ENCODE measurements around the gene TMEM87B. TPM values are rescaled to one million over a fixed set of nuclear protein-coding genes. Genes with fewer than 3 reads are reported as not detected.
"Not testable (repeated sequence)": the region's sequence is repeated elsewhere in the genome, so short reads cannot be mapped to it uniquely, and the experiment has no call there.

TMEM87B gene
- total and polyA plus RNA-seq, 7 donors: 10.2 to 36.7 (median 19.7) TPM

DNA sequence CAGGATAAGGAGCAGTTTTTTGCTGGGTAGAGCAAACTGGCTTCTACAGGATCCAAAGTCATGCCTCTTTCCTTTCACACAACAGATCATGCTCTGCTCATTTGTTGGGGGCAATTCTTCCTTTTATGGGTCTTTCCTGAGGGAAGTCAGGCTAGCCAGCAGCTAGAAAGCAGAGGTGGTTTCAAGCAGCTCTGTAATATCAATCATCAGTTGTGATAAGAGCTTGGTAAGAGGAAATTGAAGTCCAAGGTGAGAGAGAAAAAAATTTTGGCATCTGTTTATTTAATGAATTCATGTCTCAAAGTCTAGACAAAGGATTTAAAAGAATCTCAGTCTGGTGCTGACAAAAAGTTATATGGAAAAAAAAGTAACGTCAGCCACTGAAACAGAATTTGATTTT lies 6.2 kb downstream of the TMEM87B start:
- TF ChIP-seq POLR2AphosphoS5 (IDR thresholded peaks at IDR 0.05) (no peak), POLR2A (IDR thresholded peaks at IDR 0.05) (no peak), EP300 (IDR thresholded peaks at IDR 0.05) (no peak)
- TF ChIP-seq, protein P1, sequence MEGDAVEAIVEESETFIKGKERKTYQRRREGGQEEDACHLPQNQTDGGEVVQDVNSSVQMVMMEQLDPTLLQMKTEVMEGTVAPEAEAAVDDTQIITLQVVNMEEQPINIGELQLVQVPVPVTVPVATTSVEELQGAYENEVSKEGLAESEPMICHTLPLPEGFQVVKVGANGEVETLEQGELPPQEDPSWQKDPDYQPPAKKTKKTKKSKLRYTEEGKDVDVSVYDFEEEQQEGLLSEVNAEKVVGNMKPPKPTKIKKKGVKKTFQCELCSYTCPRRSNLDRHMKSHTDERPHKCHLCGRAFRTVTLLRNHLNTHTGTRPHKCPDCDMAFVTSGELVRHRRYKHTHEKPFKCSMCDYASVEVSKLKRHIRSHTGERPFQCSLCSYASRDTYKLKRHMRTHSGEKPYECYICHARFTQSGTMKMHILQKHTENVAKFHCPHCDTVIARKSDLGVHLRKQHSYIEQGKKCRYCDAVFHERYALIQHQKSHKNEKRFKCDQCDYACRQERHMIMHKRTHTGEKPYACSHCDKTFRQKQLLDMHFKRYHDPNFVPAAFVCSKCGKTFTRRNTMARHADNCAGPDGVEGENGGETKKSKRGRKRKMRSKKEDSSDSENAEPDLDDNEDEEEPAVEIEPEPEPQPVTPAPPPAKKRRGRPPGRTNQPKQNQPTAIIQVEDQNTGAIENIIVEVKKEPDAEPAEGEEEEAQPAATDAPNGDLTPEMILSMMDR (IDR thresholded peaks at IDR 0.05): no peak
- no peak overlapping the region for H3K27ac ChIP-seq
- peaks cover 0 to 59% (median 0%) of the 10 kb centered on the region in 4 donors for H3K36me3 ChIP-seq
- 93 to 97% methylated on average over 1 of the region's 1 CpG for WGBS, 2 donors
- no peak overlapping the region for H3K4me3 ChIP-seq
- no peaks in the 10 kb centered on the region for H3K9me3 ChIP-seq
- DNase-seq: no peak
- no peaks in the 10 kb centered on the region for H3K27me3 ChIP-seq
- intact Hi-C loops (cut with DNase I): no loop called here
- H3K4me1 ChIP-seq: peaks cover 0 to 19% (median 16%) of the 10 kb centered on the region in 4 donors

DNA sequence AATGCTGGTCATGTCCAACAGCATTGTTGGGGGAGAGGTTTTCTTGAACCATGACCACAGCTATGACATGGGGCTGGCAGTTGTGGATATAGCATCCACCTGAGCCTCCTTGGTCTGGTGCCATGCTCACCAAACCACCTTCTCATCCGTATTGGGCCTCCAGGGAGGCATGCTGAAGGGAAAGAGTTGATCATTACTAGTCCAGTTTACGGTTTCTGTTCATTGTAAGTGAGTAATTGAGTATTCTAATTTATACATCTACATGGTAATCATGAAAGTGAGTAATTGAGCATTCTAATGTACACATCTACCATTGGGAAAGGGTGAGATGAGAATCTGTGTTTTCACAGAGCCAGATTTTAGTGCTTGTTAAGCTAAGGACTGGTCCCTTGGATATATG lies 6.8 kb downstream of the TMEM87B start:
- Histone ChIP-seq H3K27ac (no peak overlapping the region), H3K4me1 (peaks cover 0 to 15% (median 11%) of the 10 kb centered on the region in 4 donors), H3K27me3 (no peaks in the 10 kb centered on the region), H3K36me3 (peaks cover 0 to 65% (median 0%) of the 10 kb centered on the region in 4 donors), H3K9me3 (no peaks in the 10 kb centered on the region), H3K4me3 (no peak overlapping the region)
- intact Hi-C loops (cut with DNase I): no loop called here
- no peak for DNase-seq
- 88 to 94% methylated on average over 2 of the region's 2 CpGs for WGBS, 2 donors
- TF ChIP-seq EP300 (IDR thresholded peaks at IDR 0.05): no peak
- TF ChIP-seq POLR2AphosphoS5 (IDR thresholded peaks at IDR 0.05): no peak
- no peak for TF ChIP-seq POLR2A (IDR thresholded peaks at IDR 0.05)
- TF ChIP-seq, protein P1 (IDR thresholded peaks at IDR 0.05): no peak

DNA sequence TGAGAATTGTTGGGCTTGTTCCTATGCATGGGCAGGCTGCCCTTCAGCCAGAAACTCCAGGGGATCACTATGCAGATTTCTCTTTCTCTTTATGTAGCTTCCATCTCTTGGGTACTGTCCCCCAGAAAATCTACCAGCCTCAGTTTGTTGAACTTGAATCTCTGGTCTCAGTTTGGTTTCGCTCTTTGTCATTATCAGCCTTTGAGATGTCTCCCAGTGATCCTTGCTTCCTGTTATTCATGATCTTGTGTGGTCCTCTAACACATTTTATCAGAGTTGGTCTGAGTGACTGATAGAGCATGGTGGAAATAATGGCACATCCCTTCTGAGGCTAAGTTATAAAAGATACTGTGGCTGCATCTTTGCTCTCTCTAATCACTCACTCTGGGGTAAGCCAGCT lies 7.8 kb downstream of the TMEM87B start:
- H3K9me3 ChIP-seq: no peaks in the 10 kb centered on the region
- DNase-seq: no peak
- WGBS, 2 donors: 96 to 97% methylated on average over 1 of the region's 1 CpG
- no peak overlapping the region for H3K27ac ChIP-seq
- peaks cover 0 to 75% (median 3%) of the 10 kb centered on the region in 4 donors for H3K36me3 ChIP-seq
- no peaks in the 10 kb centered on the region for H3K27me3 ChIP-seq
- intact Hi-C loops (cut with DNase I): no loop called here
- H3K4me3 ChIP-seq: no peak overlapping the region
- TF ChIP-seq POLR2AphosphoS5 (IDR thresholded peaks at IDR 0.05) (no peak), EP300 (IDR thresholded peaks at IDR 0.05) (no peak), POLR2A (IDR thresholded peaks at IDR 0.05) (no peak)
- TF ChIP-seq, protein P1 (IDR thresholded peaks at IDR 0.05): no peak
- peaks cover 0 to 8% (median 4%) of the 10 kb centered on the region in 4 donors for H3K4me1 ChIP-seq

DNA sequence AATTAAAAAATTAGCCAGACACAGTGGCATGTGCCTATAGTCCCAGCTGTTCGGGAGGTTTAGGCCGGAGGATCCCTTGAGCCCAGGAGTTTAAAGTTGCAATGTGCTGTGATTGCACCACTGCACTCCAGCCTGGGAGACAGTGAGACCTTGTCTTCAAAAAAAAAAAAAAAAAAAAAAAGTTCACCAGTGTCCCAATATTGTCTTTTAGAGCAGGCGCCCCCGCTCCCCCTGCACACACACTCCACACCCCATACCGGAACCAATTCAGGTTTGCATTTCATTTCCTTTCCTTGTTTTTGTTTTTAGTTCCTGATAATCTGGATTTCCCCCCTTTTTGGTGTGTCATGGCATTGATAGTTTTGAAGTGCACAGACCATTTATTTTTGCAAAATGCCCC lies 10.4 kb downstream of the TMEM87B start:
- TF ChIP-seq EP300 (IDR thresholded peaks at IDR 0.05) (no peak), POLR2A (IDR thresholded peaks at IDR 0.05) (no peak), POLR2AphosphoS5 (IDR thresholded peaks at IDR 0.05) (no peak)
- TF ChIP-seq, protein P1 (IDR thresholded peaks at IDR 0.05): no peak
- WGBS, 2 donors: 77 to 95% methylated on average over 5 of the region's 5 CpGs
- no peak overlapping the region for H3K4me3 ChIP-seq
- H3K36me3 ChIP-seq: peaks cover 0 to 91% (median 8%) of the 10 kb centered on the region in 4 donors
- H3K4me1 ChIP-seq: no peaks in the 10 kb centered on the region
- H3K9me3 ChIP-seq: no peaks in the 10 kb centered on the region
- H3K27ac ChIP-seq: no peak overlapping the region
- no peak for DNase-seq
- H3K27me3 ChIP-seq: no peaks in the 10 kb centered on the region
- intact Hi-C loops (cut with DNase I): no loop called here

DNA sequence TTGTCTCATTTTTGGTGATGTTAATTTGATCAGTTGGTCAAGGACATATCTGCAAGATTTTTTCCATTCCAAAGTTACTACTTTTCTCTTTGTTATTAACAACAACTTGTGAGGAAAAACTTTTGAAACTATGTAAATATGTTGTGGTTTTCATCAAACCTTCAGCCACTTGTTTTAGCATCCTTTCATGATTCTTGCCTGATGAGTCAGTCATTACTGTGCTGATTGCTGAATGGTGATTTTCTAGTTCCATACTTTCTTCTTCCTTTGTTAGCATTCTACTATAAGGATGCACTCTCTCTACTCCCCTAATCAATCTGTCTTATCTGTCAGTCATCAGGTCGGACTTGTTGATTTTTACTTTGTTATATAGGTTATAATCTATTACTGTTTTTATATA lies 10.9 kb downstream of the TMEM87B start:
- H3K4me1 ChIP-seq: no peaks in the 10 kb centered on the region
- H3K9me3 ChIP-seq: no peaks in the 10 kb centered on the region
- H3K36me3 ChIP-seq: peaks cover 0 to 93% (median 8%) of the 10 kb centered on the region in 4 donors
- DNase-seq: no peak
- H3K27me3 ChIP-seq: no peaks in the 10 kb centered on the region
- TF ChIP-seq POLR2AphosphoS5 (IDR thresholded peaks at IDR 0.05): no peak
- no peak overlapping the region for H3K4me3 ChIP-seq
- no peak overlapping the region for H3K27ac ChIP-seq
- intact Hi-C loops (cut with DNase I): no loop called here
- WGBS, 2 donors: 55 to 81% methylated on average over 1 of the region's 1 CpG

DNA sequence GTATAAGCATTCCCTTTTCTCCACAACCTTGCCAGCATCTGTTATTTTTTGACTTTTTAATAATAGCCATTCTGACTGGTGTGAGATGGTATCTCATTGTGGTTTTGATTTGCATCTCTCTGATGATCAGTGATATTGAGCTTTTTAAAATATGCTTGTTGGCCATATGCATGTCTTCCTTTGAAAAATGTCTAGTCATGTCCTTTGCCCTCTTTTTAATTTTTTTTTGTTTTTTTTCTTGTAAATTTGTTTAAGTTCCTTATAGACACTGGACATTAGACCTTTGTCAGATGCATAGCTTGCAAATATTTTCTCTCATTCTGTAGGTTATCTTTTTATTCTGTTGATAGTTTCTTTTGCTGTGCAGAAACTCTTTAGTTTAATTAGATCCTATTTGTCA lies 14.7 kb downstream of the TMEM87B start:
- DNase-seq; intact Hi-C loops (cut with DNase I); H3K4me3 ChIP-seq; H3K27ac ChIP-seq; H3K27me3 ChIP-seq; H3K4me1 ChIP-seq; H3K9me3 ChIP-seq: not testable (repeated sequence)
- H3K36me3 ChIP-seq: peaks cover 0 to 67% (median 8%) of the 10 kb centered on the region in 4 donors
